ENCODE measurements around the gene CFAP298.
"Not testable (repeated sequence)": the region's sequence is repeated elsewhere in the genome, so short reads cannot be mapped to it uniquely, and the experiment has no call there.

The CFAP298 gene

DNA sequence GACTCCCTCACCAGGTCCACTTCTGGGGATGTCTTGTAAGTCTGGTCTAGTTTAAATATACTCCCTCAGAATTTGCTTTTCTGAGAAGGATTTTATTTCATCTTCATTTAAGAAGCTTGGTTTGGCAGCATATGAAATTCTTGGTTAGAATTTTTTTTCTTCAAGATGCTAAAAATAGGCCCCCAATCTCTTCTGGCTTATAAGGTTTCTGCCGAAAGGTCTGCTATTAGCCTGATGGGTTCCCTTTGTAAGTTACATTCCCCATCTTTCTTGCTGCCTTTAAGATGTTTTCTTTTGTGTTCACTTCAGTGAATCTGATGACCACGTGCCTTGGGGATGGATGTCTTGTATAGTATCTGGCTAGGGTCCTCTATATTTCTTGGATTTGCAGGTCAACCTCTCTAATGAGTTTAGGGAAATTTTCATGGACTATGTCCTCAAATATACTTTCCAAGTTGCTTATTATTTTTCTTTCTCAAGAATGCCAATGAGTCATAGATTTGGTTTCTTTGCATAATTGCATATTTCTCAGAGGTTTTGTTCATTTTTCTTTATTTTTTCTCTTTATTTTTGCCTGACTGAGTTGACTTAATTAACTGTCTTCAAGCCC is 46.2 kb downstream of the CFAP298 start:
- DNase-seq = no peak

DNA sequence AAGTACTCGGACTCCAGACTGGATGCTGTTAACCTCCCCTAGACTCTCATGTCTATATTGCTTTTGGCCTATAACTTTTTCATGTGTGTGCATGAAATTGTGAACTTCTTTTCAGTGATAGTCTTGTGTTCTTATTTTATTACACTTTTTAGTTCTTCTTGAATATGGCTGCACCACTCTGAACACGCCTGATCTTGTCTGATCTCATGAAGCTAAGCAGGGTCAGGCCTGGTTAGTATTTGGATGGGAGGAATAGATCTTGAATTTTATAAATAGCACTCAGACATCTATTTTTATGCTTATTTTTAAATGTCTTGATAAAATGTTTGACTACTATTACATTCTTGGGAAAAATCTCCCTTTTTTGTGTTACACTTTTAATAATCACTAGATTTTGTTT is 49.3 kb downstream of the CFAP298 start:
- no peak for DNase-seq

- DNase-seq = no peak
Observed at GRCh38 chr21:32562426-32562825, 49.8 kb downstream of the CFAP298 start.

GRCh38 chr21:32561476-32561875 is 50.7 kb downstream of the CFAP298 start:
- not testable (repeated sequence) for DNase-seq

DNA sequence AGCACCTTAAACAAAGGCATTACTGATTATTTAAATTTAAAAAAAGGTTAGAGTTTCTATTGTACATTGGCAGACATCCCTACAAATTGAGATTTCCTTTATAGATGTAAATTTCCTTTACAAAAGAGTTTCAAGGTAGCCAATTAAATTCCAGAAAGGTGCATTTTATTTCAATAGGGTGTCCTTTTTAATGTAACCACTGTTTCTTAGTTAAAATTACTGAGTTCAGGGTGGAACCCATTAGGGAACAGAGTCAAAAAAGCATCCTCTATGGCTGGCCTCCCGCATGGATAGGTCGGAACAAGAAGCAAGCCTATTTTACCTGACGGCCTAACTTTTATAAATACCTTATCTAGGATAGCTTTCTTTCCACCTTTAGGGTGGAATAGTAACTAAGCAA is 51.3 kb downstream of the CFAP298 start:
- no peak for DNase-seq

DNA sequence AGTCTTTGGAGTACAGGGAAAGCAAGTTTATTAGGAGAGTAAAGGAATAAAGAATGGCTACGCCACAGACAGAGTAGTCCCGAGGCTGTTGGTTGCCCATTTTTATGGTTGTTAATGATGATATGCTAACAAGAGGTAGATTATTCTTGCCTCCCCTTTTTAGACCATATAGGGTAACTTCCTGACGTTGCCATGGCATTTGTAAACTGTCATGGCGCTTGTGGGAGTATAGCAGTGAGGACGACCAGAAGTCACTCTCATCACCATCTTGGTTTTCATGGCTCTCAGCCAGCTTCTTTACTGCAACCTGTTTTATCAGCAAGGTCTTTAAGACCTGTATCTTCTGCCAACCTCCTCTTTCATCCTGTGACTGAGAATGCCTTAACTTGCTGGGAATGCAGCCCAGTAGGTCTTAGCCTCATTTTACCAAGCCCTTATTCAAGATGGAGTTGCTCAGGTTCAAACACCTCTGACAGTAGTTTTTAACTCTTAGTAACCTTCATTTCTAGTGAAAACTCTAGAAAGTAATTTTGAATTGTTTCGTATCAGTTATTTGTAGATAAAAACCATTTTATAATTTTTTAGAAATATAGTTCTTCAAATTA is 53.1 kb downstream of the CFAP298 start:
- DNase-seq = no peak

DNA sequence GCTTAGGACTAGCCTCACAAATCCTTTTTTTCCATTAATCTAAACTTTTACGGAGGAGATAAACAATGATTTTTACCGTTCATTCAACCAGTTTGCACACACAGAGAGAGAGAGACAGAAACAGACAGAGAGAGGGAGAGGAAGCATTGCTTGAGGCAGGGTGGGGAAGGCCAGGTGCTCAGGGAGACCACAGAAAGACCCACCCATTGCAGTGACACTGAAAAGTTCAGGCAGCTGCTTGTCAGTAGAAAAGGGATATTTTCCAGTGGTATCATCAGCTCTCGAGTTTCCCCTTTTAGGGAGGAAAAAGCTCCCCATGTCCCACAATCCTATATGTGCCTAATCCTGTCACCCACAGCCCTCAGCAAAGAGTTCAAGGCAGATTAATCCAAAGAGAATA is 54.1 kb downstream of the CFAP298 start:
- no peak for DNase-seq

GRCh38 chr21:32554832-32555638 is 57.1 kb downstream of the CFAP298 start:
- no peak for DNase-seq

GRCh38 chr21:32549886-32550285 is 62.3 kb downstream of the CFAP298 start:
- DNase-seq = no peak

GRCh38 chr21:32549440-32549839 is 62.7 kb downstream of the CFAP298 start:
- no peak for DNase-seq
